GM12891 (cell line): ENCODE measurements around the gene CMTM7.

ENCODE experiments used
- POLR2A ChIP-seq: IDR thresholded peaks from 2 replicates; pipeline ENCODE4 v1.6.1; 2011; ENCODE audit warnings: low read depth, low read length, control low read depth
- POLR2AphosphoS5 ChIP-seq: IDR thresholded peaks from 2 replicates; pipeline ENCODE4 v1.6.1; 2011; ENCODE audit warnings: low read depth, low read length, control low read depth
- POU2F2 ChIP-seq: IDR thresholded peaks from 2 replicates; pipeline ENCODE4 v1.6.1; 2011; ENCODE audit warnings: low read depth, mild to moderate bottlenecking, control low read depth, low read length, moderate library complexity
- TAF1 ChIP-seq: IDR thresholded peaks from 2 replicates; pipeline ENCODE4 v1.6.1; 2011; ENCODE audit warnings: low read depth, low read length, control low read depth

GRCh38 chr3:32432045-32432710, 40.5 kb downstream of the CMTM7 start:
- TF ChIP-seq POLR2A (no peak), TAF1 (no peak), POLR2AphosphoS5 (no peak), POU2F2 (no peak)
